T-helper 22 cell (primary cell): ENCODE measurements around the gene HOXB3.

Source experiments
- DNase-seq: peaks from one replicate; pipeline ENCODE4 v3.0.0-alpha.2; 2020; ENCODE audit warnings: low read depth

Gene HOXB3

GRCh38 chr17:48569674-48570324, 20.2 kb downstream of the HOXB3 start:
- DNase-seq = no peak

DNA sequence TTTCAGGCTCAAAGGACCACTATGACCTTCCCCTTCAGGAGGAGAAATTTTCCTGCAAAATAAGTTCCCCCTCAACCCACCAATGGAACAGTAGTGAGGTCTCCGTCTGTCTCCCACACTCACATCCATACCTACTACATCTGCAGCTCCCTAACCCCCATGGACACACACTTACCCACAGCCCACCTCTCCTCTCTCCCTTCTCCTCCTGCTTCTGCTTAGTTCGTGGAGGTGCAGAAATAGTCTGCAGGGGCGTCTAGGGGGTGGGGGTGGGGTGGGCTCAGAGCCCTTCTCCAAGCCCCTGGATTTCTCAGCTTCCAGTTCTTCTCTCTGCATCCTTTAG, 20.8 kb downstream of the HOXB3 start:
- no peak for DNase-seq

DNA sequence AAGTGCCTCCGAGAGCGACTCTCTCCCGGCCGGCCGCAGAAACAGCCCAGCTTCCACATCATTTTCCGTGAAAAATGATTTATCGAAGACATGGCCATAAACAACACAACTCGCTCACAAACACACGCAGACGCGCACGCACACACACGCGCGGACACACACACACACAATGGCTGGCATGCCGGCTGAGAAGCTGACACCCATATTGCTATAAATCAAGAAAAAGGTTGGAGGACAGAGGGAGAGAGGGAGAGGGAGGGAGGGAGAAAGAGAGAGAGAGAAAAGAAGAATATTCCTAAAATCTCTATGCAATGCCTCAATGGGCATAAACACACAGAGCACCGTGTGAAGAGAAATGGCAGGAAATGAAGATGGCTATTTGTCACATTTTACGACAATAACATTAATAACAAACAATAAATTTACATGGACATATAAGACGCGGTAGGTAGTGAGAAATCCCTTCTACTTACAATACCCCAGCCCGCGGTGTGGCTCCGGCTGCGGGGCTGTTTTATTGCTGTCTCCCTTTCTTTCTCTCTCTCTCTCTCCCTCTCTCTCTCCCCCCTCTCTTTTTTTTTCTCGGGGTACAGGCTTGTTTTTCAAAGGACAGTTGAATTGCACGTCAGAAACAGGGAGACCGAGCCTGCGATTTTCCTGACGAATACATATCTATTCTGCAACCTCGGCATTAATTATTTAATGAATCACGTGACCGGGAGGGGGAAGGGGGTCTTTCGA, 21.4 kb downstream of the HOXB3 start:
- no peak for DNase-seq

- no peak for DNase-seq
These were observed 22.2 kb downstream of the HOXB3 start for GRCh38 chr17:48567646-48568354.

- no peak for DNase-seq
These were observed 22.8 kb downstream of the HOXB3 start for GRCh38 chr17:48567209-48567608.

- no peak for DNase-seq
These were observed 23.3 kb downstream of the HOXB3 start for GRCh38 chr17:48566717-48567116.

- no peak for DNase-seq
These were observed 23.9 kb downstream of the HOXB3 start for GRCh38 chr17:48565925-48566710.

- DNase-seq = no peak
These were observed 25.0 kb downstream of the HOXB3 start for GRCh38 chr17:48565022-48565554.

DNA sequence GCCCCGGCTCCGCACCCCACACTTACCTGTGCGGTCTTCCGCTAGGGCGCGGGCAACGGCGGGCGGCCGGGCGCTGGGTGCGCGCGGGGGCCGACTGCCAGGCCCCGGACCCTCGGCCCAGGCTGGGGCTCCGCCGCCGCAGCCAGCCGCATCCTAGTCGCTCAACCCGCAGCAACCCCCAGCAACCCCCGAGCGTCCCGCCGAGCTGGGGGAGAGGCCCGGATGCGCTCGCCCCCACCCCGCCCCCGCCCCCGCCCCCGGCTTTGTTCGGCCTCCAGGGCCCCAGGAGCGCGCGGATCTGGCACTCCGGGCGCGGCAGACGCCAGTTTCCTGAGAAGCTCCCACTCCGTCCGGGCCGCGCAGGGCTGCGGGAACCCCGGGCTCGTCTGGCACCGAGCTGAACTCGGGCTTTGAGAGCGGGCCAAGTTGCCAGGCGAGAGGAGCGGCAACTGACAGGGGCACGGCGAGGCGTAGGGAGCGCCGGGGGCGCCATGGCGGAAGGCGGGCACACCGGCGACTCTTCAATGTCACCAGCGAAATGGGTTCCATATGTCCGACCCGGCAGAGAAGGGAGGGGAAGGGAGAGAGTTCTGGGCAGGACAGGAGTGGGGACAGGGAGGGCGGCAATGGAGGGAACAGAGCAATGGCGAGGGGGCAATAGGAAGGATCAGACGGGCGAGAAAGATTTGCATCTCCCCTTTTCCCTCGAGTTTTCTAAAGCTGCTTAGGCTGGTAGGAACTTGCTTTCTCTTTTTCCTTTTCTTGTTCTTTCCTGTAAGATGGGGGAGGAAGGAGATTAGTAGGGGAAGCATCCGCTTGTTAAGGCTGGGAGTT, 25.6 kb downstream of the HOXB3 start:
- no peak for DNase-seq

- DNase-seq = no peak
These were observed 26.2 kb downstream of the HOXB3 start for GRCh38 chr17:48563867-48564187.

DNA sequence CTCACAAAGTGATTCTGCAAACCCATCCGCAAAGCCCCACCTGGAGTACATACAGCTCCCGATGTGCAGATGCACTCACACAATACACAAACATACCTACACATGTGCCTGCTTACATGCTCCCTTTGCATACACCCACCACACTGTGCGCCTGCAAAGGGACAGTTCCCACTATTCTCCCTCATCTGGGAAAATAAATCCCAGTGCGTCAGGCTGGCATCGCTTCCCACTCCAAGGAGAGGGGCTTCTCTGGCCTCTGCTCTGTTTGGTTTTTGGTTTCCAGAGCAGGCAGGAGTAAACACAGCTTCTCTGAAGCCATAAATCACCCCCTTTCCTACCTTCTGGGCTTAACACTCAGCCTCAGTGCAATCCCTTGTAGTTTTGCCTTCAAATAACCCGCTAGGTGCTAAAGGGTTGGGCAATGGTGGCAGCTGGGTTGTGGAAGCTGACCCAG, 26.6 kb downstream of the HOXB3 start:
- no peak for DNase-seq

DNA sequence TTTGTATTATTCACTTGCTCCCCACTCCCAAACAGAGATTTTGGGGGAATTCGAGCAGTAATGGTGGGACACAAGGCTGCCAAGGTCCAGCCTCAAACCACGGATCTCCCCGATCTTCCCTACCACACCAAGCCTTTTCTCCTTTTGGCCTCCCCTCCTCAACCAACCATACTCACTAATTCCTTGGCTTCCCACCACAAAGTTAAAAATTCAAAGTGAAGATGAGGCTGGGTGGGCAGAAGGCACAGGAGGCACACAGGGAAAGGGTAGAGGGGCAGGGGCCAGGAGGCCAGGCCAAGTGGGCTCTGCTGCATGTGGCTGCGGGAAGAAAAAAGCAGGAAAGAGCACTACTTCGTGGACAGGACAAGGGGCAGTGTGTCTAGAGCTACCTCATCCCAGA, 27.1 kb downstream of the HOXB3 start:
- DNase-seq = no peak

GRCh38 chr17:48561884-48562810, 27.9 kb downstream of the HOXB3 start:
- no peak for DNase-seq

DNA sequence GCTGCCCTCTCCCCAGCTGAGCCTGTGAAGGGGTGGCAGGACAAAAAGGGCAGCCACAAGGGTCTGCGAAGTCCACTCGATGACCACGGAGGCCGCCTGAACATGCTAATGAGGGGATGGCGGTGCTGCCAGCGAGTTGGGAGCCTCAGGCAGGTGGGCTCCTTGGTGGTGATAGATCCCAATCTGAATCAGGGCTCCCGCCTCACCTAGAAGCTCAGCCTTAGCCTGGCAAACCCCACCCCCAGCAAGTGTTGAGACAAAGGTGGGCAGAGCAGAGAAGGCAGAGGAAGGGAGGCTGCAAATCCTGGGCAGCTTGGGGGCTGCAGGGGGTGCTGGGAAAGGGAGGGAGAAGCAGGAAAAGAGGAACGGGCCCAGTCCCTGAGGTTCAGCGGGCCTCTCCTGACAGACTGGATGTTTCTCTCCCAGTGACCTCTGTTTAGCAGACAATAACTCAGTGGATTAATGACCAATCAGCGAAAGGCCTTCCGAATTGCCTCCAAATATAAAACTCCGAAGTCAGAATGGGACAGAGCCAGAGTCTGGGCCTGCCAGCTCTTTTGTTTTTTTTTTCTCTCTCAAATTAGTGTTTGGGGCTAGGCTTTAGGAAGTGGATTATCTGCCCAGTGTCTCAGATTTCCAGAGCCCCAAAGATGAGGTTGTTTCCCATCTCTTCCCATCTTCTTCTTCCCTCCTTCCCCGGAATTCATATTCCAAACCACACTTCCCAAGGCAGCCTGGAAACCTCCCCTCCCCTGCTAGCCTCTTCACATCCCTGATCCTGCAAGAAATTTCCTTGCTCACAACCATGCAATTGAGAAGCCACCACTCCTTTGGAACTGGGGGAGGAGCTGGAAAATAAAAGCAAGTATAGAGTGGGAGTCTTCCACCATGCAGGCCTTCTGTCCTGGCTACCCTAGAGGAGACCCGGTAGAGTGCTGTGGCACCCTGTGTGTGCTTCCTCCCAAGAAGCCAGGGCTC, 29.9 kb downstream of the HOXB3 start:
- DNase-seq = no peak

DNA sequence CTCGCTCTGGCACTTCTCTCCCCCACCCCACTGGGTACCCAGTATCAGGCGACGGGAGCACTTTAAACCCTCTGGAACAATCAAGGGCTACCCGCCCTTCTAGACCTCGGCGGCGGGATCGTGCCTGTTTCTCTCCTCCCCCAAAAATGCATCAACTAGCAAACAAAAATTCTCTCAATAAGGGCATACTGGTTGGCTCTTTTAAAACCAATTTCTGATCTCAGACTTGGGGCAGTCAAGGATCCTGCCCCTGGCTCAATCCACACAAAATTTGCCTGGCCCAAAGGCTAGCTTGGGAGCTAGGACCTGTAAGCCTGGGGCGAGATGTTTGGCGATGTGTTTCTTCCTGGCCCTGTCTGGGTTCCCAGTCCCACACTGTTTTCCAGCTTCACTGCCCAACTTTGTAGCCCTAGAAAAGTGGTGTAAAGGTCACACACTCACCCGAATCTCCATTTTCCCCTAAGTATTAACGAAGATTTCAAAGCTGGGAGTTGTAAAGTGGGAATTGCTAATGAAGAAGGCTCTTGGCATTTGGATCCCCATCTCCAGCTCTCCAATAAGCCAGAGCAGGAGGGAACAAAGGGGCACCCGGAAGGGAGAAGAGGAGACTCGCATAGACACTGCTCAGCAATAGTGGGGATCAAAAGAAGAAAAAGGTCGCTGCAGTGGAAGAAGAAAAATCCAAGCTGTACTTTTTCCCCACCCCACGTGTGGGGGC, 30.8 kb downstream of the HOXB3 start:
- DNase-seq = no peak

- no peak for DNase-seq
These were observed 31.3 kb downstream of the HOXB3 start for GRCh38 chr17:48558831-48559121.

DNA sequence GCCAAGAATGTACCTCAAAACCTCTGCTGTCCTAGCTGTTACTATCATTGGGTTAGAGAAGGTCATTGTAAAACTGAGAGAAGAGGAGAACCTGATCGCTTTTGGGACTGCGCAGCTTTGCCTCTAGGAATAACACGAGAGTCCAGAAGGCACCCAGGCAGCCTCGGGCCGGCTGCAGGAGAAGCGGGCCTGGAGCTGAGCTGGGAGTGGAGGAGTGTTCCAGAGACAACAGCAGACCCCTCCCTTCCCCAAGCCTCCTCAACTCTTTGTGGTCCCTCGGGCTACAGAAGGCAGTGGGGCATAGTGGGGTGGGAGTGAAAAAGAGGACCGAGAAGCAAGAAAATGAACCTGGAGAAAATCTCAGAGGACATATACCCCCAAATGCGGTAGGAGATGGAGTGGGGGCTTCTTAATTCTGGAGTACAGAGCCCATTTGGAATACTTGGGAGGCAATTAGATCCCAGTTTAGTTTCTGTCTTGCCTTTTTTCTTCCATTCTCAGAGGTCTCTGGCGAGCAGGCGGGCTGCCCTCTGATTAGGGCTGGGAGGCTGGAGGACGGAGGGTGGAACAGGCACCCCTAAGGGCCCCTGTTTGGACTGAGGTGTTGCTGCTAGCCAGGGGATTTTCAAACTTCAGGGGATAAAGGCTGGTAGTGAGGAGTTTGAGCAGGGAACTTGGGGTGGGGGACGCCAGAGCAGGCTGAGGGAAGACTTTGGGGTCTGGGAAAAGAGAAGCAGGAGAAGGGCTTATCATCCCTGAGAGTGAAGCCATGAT, 31.8 kb downstream of the HOXB3 start:
- no peak for DNase-seq
